Stimulated activated CD4-positive, alpha-beta T cell treated with anti-CD3 and anti-CD28 coated beads, Interleukin-4, amount 100 ng/mL, for 1 hour (primary cell): ENCODE data around the gene ZNF622.

Experiments used
- DNase-seq: peaks from one replicate; pipeline ENCODE4 v3.0.0-alpha.2; 2020

Gene ZNF622

DNA sequence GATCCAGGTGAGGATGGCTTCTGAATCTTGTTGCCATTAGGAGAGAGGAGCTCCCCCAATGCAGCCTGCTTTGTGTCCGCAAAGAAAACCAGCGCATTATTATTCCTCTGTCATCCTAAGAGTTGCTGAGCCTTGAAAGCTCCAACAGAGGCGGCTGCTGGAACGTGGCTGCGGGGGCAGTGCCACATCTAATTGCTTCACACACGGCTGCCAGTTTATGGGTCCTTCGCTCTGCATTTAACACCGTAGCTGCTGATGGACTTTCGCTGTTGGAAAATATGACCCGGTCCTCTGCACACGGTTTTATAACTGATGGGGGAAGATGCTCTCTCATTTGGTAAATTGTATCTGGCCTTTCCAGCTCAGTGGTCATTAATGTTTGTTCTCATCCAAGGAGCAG is 38.0 kb downstream of the ZNF622 start:
- no peak for DNase-seq

- no peak for DNase-seq
Measured at GRCh38 chr5:16418471-16418922, 47.1 kb downstream of the ZNF622 start.

DNA sequence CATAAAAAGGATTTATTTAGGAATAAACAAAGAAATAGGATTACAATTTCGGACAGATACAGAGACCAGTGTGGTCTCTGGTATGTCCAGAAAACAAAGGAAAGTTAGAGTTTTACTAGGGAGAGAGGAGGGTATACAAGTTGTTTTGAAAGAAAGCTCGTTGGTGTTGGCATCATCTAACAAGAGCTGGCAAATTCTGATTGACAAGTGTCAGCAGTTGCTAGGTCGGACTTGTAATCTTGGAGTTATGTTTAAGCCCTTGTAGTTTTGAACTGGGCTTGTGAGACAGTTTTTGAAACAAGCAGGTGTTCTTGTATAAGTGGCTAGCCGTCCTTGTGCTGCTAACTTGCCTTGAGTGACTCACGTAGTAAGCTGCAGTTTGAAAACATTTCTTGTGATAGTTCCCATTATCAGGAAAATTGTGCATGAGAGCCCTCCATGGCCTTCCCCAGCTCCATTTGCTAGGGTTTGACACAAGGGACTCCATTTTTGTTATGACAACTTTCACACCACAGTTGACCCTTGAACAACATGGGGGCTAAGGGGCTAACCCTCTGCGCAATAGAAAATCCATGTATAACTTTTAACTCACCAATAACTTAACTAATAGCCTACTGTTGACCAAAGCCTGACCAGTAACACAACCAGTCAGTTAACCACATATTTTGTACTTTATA is 48.1 kb downstream of the ZNF622 start:
- no peak for DNase-seq

- DNase-seq, result no peak
Measured at GRCh38 chr5:16414861-16415260, 50.7 kb downstream of the ZNF622 start.

GRCh38 chr5:16413166-16413860 is 52.3 kb downstream of the ZNF622 start:
- DNase-seq, result no peak

- no peak for DNase-seq
Measured at GRCh38 chr5:16412556-16412955, 53.0 kb downstream of the ZNF622 start.

- DNase-seq, result no peak
Measured at GRCh38 chr5:16411741-16412455, 53.7 kb downstream of the ZNF622 start.

- no peak for DNase-seq
Measured at GRCh38 chr5:16411235-16411634, 54.4 kb downstream of the ZNF622 start.

- DNase-seq, result no peak
Measured at GRCh38 chr5:16410338-16410737, 55.3 kb downstream of the ZNF622 start.

GRCh38 chr5:16406630-16407029 is 59.0 kb downstream of the ZNF622 start:
- DNase-seq, result no peak

DNA sequence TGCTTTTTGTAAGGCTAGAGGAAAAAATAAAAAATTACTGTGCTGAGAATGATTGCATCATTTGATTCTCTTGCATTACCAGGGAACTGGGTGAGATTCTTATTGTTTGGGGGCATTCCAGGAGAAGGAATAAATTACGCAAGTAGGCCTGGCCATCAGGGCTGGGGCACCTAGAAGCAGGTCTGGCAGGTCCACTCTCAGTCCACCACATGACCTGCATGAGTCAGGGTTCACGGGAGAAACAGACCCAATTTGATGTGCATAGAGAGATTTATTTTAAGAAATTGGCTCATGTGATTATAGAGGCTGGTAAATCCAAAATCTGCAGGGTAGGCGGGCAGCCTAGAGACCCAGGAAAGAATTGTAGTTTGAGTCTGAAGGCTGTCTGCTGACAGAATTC is 59.6 kb downstream of the ZNF622 start:
- no peak for DNase-seq
